ENCODE data around the gene ACSF2.
"Not testable (repeated sequence)": the region's sequence is repeated elsewhere in the genome, so short reads cannot be mapped to it uniquely, and the experiment has no call there.

Gene ACSF2

GRCh38 chr17:50425682-50426471 lies at the start of gene ACSF2:
ACSF2 (plus strand) TSS chr17:50426218; CDS start chr17:50426262, 44 bp downstream.
- DNase-seq = peak; percentile 84

GRCh38 chr17:50379351-50380132 lies 46.5 kb upstream of the ACSF2 start:
- no peak for DNase-seq

- DNase-seq = no peak
Observed at GRCh38 chr17:50380369-50381259, 45.4 kb upstream of the ACSF2 start.

GRCh38 chr17:50381260-50381815 lies 44.7 kb upstream of the ACSF2 start:
- no peak for DNase-seq

GRCh38 chr17:50381920-50382319 lies 44.1 kb upstream of the ACSF2 start:
- DNase-seq = no peak

GRCh38 chr17:50382931-50383330 lies 43.1 kb upstream of the ACSF2 start:
- DNase-seq = no peak

- DNase-seq = no peak
Observed at GRCh38 chr17:50386510-50386909, 39.5 kb upstream of the ACSF2 start.

- DNase-seq = no peak
Observed at GRCh38 chr17:50388728-50389127, 37.3 kb upstream of the ACSF2 start.

GRCh38 chr17:50389534-50389933 lies 36.5 kb upstream of the ACSF2 start:
- no peak for DNase-seq

GRCh38 chr17:50392621-50393020 lies 33.4 kb upstream of the ACSF2 start:
- DNase-seq = no peak

GRCh38 chr17:50393700-50394099 lies 32.3 kb upstream of the ACSF2 start:
- no peak for DNase-seq

GRCh38 chr17:50394711-50395110 lies 31.3 kb upstream of the ACSF2 start:
- no peak for DNase-seq

- no peak for DNase-seq
Observed at GRCh38 chr17:50396261-50397110, 29.5 kb upstream of the ACSF2 start.

- DNase-seq = peak; percentile 94
Observed at GRCh38 chr17:50397111-50397918, 28.7 kb upstream of the ACSF2 start, which contains the start of gene LRRC59. LRRC59 (minus strand) TSS chr17:50397523; CDS start chr17:50397317, 206 bp downstream.

GRCh38 chr17:50397919-50398285 lies 28.1 kb upstream of the ACSF2 start:
- DNase-seq = no peak

GRCh38 chr17:50398672-50399071 lies 27.3 kb upstream of the ACSF2 start:
- DNase-seq = not testable (repeated sequence)

GRCh38 chr17:50399591-50399990 lies 26.4 kb upstream of the ACSF2 start:
- DNase-seq = not testable (repeated sequence)

- DNase-seq = not testable (repeated sequence)
Observed at GRCh38 chr17:50405351-50405750, 20.7 kb upstream of the ACSF2 start.

GRCh38 chr17:50406578-50406977 lies 19.4 kb upstream of the ACSF2 start:
- DNase-seq = no peak

GRCh38 chr17:50407921-50408320 lies 18.1 kb upstream of the ACSF2 start:
- DNase-seq = no peak
